HG03103 (cell line): Measurements from ENCODE around the gene TAPBPL.
A peak's percentile ranks its signal among the peaks of the same experiment; 100 is the strongest.
"Not testable (repeated sequence)": the region's sequence is repeated elsewhere in the genome, so short reads cannot be mapped to it uniquely, and the experiment has no call there.

ENCODE experiments used
- ATAC-seq: cut with Tn5 transposase; IDR thresholded peaks from one replicate; pipeline ENCODE4 v1.9.1; 2021; ENCODE audit warnings: low read depth; ENCODE audit not compliant: unreplicated experiment

Gene TAPBPL

GRCh38 chr12:6478416-6478815 lies 26.6 kb downstream of the TAPBPL start:
- ATAC-seq: no peak

GRCh38 chr12:6488240-6488639 lies 36.4 kb downstream of the TAPBPL start:
- ATAC-seq: no peak

- no peak for ATAC-seq
Observed at GRCh38 chr12:6489449-6489848, 37.6 kb downstream of the TAPBPL start.

- not testable (repeated sequence) for ATAC-seq
Observed at GRCh38 chr12:6490673-6491072, 38.8 kb downstream of the TAPBPL start.

GRCh38 chr12:6492838-6493496 lies 41.1 kb downstream of the TAPBPL start, which contains the start of gene MRPL51:
Gene MRPL51, minus strand, starts transcription at chr12:6493262. Its CDS starts 126 bp downstream, at chr12:6493136.
- ATAC-seq: peak; percentile 50

- ATAC-seq: peak; percentile 70
Observed at GRCh38 chr12:6493497-6494257, 41.8 kb downstream of the TAPBPL start, which contains the start of gene NCAPD2. Gene NCAPD2, plus strand, starts transcription at chr12:6494102. Its CDS starts 997 bp downstream, at chr12:6495099.

GRCh38 chr12:6494258-6494743 lies 42.5 kb downstream of the TAPBPL start:
- peak; percentile 21 for ATAC-seq

GRCh38 chr12:6494968-6495367 lies 43.1 kb downstream of the TAPBPL start:
- no peak for ATAC-seq

GRCh38 chr12:6497291-6497690 lies 45.4 kb downstream of the TAPBPL start:
- not testable (repeated sequence) for ATAC-seq

GRCh38 chr12:6500466-6500865 lies 48.6 kb downstream of the TAPBPL start:
- no peak for ATAC-seq

GRCh38 chr12:6507102-6507998 lies 55.5 kb downstream of the TAPBPL start:
- no peak for ATAC-seq

- no peak for ATAC-seq
Observed at GRCh38 chr12:6508087-6508486, 56.2 kb downstream of the TAPBPL start.
